ENCODE measurements around the gene GPD1L.

- TF ChIP-seq CTCF (IDR thresholded peaks at IDR 0.05), result no peak
- no peak for TF ChIP-seq POLR2A (IDR thresholded peaks at IDR 0.05)
Measured at GRCh38 chr3:32137870-32138269, 31.4 kb downstream of the GPD1L start.

All from lower leg skin (tissue), 3 donors.